Measurements from ENCODE around the gene VWA5B2. TPM values are rescaled to one million over a fixed set of nuclear protein-coding genes. Genes with fewer than 3 reads are reported as not detected.

VWA5B2 gene
- total RNA-seq, 1 experiment from 2014 or later = 10.6 TPM

DNA sequence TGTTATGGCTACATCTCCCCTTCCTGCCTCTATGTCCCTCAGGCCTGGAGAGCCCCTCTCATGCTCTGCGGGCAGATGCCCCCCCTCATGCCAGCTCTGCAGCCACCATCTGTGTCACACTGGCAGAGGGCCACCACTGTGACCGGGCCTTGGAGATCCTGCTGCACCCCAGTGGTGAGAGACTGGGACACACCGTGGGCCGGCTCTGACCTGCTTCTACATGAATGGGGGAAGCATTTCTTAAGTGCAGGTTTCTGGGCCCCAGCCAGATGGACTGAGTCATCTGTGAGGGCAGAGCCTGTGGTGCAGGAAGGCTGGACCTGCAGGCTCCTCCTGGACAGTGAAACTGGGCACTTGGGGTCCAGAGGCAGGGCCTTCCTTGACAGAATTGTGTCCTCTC, 4.8 kb downstream of the VWA5B2 start (continued):
- peak; percentile 32 for TF ChIP-seq YY1 (IDR thresholded peaks at IDR 0.05; ENCODE audit: extremely low read depth, insufficient replicate concordance, low read depth, low read length)
- TF ChIP-seq CBX3 (IDR thresholded peaks at IDR 0.05; ENCODE audit: low read depth) = no peak; the same call in 1 of the 2 replicates
- peak; percentile 54 for TF ChIP-seq RAD21 (IDR thresholded peaks at IDR 0.05; ENCODE audit: low read depth)

DNA sequence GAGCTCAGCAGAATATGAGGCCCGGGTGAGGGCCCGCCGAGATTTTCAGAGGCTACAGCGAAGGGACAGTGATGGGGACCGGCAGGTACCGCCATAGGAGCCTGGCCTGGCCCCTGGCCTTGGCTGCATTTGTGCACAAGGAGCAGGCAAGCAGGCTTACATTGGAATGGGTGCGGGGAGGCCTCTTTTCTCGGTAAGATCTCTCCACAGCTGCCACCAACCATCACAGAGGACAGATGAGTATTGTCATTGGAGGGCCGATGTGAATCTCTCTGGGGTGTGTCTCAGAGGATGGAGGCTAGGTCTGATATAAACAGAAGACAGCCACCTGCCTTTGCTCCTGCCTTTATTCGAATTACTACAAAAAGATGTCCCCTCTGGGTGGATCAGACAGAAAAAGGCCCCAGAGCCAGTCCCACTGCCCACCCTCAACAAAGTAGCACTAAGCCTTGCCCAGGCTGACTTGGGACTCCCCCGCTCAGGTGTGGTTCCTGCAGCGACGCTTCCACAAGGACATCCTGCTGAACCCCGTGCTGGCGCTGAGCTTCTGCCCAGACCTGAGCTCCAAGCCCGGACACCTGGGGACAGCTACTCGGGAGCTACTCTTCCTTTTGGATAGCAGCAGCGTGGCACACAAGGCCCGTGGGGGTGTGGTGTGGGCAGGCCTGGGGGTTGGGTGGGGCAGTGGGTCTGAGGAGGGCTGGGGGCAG, 5.4 kb downstream of the VWA5B2 start:
- H3K9me3 ChIP-seq (ENCODE audit: control insufficient read depth in 1 of 2, insufficient read depth in 1 of 2, low read depth in 1 of 2, low read length in 2 of 2) = no peaks in the 10 kb centered on the region
- no peaks in the 10 kb centered on the region for H3K9me2 ChIP-seq (ENCODE audit: insufficient read depth)
- no peaks in the 10 kb centered on the region for H3K36me3 ChIP-seq (ENCODE audit: control insufficient read depth in 1 of 2, insufficient read depth in 2 of 2, low read length in 2 of 2)
- DNase-seq (ENCODE audit: low read depth, low spot score) (no peak), ATAC-seq (no peak; the same call in 1 of the 2 replicates)
- no peak overlapping the region for H2AFZ ChIP-seq (ENCODE audit: low read depth, low read length, poor library complexity, severe bottlenecking)
- no TSS peak for BruUV-seq (replicated peaks)
- peaks cover 12 to 24% of the 10 kb centered on the region in 2 experiments for H3K4me1 ChIP-seq (ENCODE audit: control insufficient read depth in 1 of 2, insufficient read depth in 2 of 2, low read length in 2 of 2)
- ChIA-PET RAD21 (ENCODE audit: low non-redundant PET in 1 of 2, low total read pairs in 2 of 2, uncharacterized antibody in 2 of 2, unreplicated experiment in 2 of 2) (interaction anchor here in 1 of 2 experiments (0.9 kb wide), 1 partner anchor 61 kb away, joined by 3 read pairs; no protein-coding TSS in a partner anchor), CTCF (no interaction called here), POLR2A (no interaction called here)
- H3K27me3 ChIP-seq (ENCODE audit: insufficient read depth, low read length) = no peaks in the 10 kb centered on the region
- no peak overlapping the region for H3K4me3 ChIP-seq (replicated peaks in 1 of 2; ENCODE audit: low read depth in 1 of 2, low read length in 2 of 2)
- H4K20me1 ChIP-seq (ENCODE audit: insufficient read depth) = no peaks in the 10 kb centered on the region
- H3K9ac ChIP-seq (ENCODE audit: low read length) = 0 out of 2 replicates have a peak overlapping the region, but pooled peaks have one; percentile 28
- intact Hi-C loops (cut with micrococcal nuclease) = no loop called here
- no peaks in the 10 kb centered on the region for H3K79me2 ChIP-seq (ENCODE audit: insufficient read depth, low read length)
- H3K27ac ChIP-seq (ENCODE audit: low read depth, low read length) = peak overlapping the region; percentile 2; the same call in 1 of the 2 replicates
- peak overlapping the region; percentile 70 for H3K4me2 ChIP-seq (ENCODE audit: low read length)
- no peak for TF ChIP-seq SP1 (IDR thresholded peaks at IDR 0.05; ENCODE audit: low read depth)
- TF ChIP-seq ZFX (IDR thresholded peaks at IDR 0.05) = no peak
- TF ChIP-seq FOSL1 (IDR thresholded peaks at IDR 0.05; ENCODE audit: low read depth) = no peak
- TF ChIP-seq EZH2 (IDR thresholded peaks at IDR 0.05) = no peak
- no peak for TF ChIP-seq JUND (IDR thresholded peaks at IDR 0.05)
- no peak for TF ChIP-seq SIN3A (IDR thresholded peaks at IDR 0.05; ENCODE audit: low read depth)
- TF ChIP-seq CEBPB (IDR thresholded peaks at IDR 0.05; ENCODE audit: low read depth) = no peak
- TF ChIP-seq POLR2A (IDR thresholded peaks at IDR 0.05; ENCODE audit: borderline replicate concordance, extremely low read depth, insufficient read depth, insufficient read length) = no peak
- TF ChIP-seq, protein P1, sequence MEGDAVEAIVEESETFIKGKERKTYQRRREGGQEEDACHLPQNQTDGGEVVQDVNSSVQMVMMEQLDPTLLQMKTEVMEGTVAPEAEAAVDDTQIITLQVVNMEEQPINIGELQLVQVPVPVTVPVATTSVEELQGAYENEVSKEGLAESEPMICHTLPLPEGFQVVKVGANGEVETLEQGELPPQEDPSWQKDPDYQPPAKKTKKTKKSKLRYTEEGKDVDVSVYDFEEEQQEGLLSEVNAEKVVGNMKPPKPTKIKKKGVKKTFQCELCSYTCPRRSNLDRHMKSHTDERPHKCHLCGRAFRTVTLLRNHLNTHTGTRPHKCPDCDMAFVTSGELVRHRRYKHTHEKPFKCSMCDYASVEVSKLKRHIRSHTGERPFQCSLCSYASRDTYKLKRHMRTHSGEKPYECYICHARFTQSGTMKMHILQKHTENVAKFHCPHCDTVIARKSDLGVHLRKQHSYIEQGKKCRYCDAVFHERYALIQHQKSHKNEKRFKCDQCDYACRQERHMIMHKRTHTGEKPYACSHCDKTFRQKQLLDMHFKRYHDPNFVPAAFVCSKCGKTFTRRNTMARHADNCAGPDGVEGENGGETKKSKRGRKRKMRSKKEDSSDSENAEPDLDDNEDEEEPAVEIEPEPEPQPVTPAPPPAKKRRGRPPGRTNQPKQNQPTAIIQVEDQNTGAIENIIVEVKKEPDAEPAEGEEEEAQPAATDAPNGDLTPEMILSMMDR (IDR thresholded peaks at IDR 0.05 in 2 of 3, conservative IDR thresholded peaks at IDR 0.05 in 1 of 3; ENCODE audit: borderline replicate concordance in 1 of 3, insufficient read depth in 1 of 3, low read depth in 2 of 3, low read length in 2 of 3) = no peak
- no peak for TF ChIP-seq POLR2AphosphoS5 (IDR thresholded peaks at IDR 0.05; ENCODE audit: low read depth, low read length)
- TF ChIP-seq ZNF274 (IDR thresholded peaks at IDR 0.05; ENCODE audit: low read depth, low read length) = no peak
- TF ChIP-seq, protein P2, sequence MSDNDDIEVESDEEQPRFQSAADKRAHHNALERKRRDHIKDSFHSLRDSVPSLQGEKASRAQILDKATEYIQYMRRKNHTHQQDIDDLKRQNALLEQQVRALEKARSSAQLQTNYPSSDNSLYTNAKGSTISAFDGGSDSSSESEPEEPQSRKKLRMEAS (IDR thresholded peaks at IDR 0.05) = no peak
- no peak for TF ChIP-seq SRF (IDR thresholded peaks at IDR 0.05; ENCODE audit: low read depth)
- TF ChIP-seq CBX3 (IDR thresholded peaks at IDR 0.05; ENCODE audit: low read depth) = no peak
- no peak for TF ChIP-seq EGR1 (IDR thresholded peaks at IDR 0.05; ENCODE audit: low read depth)
- TF ChIP-seq, protein P3, sequence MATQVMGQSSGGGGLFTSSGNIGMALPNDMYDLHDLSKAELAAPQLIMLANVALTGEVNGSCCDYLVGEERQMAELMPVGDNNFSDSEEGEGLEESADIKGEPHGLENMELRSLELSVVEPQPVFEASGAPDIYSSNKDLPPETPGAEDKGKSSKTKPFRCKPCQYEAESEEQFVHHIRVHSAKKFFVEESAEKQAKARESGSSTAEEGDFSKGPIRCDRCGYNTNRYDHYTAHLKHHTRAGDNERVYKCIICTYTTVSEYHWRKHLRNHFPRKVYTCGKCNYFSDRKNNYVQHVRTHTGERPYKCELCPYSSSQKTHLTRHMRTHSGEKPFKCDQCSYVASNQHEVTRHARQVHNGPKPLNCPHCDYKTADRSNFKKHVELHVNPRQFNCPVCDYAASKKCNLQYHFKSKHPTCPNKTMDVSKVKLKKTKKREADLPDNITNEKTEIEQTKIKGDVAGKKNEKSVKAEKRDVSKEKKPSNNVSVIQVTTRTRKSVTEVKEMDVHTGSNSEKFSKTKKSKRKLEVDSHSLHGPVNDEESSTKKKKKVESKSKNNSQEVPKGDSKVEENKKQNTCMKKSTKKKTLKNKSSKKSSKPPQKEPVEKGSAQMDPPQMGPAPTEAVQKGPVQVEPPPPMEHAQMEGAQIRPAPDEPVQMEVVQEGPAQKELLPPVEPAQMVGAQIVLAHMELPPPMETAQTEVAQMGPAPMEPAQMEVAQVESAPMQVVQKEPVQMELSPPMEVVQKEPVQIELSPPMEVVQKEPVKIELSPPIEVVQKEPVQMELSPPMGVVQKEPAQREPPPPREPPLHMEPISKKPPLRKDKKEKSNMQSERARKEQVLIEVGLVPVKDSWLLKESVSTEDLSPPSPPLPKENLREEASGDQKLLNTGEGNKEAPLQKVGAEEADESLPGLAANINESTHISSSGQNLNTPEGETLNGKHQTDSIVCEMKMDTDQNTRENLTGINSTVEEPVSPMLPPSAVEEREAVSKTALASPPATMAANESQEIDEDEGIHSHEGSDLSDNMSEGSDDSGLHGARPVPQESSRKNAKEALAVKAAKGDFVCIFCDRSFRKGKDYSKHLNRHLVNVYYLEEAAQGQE (IDR thresholded peaks at IDR 0.05; ENCODE audit: low read depth) = no peak
